Measurements from ENCODE around the gene ARID4A.
A peak's percentile ranks its signal among the peaks of the same experiment; 100 is the strongest.
"Not testable (repeated sequence)": the region's sequence is repeated elsewhere in the genome, so short reads cannot be mapped to it uniquely, and the experiment has no call there.

Gene ARID4A

DNA sequence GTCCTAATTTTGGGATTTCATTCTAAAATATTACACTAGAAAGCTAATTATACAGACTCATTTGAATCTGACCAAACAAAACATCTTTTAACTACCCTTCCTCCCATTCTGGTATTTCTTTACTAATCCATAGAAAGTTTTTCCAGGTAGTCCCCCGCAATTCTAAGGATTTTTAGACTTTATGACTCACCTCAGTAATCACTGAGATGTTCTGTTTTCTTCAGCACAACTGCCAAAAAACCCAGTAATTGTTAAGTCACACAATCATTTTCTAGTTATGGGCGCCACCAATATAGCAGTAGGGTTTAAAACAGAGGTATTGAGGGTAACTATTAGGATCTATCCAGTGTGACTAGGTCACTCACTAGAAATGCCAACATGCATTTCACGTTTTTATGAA is 1.6 kb upstream of the ARID4A start:
- peak; percentile 3 to 54 (median 39) for DNase-seq

DNA sequence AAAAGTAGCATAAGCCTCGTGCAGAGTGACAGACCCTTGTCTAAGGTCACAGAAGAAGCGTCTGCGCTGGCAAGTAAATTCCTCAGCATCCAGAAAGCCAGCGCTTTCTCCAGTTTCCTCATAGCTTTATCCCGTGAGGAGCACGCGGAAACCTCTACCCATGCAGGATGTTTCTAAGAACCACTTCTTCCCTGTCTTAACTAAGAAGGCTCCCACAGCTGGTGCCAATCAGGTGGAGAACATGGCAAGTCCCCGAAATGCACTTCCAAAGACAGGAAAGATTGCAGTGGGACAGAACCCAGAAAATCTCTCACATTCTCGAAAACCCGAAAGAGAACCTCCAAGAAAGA is 968 bp upstream of the ARID4A start:
- peak; percentile 62 to 67 (median 63) for DNase-seq

DNA sequence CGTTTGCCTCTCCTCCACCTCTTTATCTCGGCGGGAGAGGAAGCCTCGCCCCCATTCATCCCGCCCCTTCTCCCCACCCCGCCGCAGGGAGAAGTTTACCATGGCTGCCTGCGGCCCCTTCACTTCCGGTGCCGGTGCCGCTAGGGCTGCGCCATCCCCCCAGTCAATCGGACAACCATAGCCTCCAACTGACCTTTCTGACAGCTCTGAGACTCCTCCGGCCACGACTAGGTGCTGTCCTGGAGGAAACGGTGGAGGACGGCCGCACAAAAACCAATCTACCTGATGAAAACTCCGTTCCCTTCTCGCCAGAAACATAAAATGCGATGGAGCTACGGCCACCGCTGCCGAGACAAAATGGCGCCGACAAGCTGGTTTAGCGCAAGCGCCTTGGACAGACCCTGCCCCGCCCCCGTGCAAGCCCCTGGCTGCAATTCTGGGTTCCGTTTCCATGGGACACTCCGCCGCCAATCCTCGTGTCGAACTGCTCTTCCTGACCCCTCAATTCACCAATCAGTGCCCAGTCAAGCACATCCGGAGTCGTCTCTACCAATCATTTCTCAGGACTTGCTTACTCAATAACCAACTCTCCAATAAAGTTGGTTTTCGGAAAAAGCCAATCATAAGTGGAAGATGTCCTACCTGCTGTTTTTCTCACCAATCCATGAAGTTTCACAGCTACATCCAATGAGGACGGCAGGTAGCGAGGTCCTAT is 436 bp upstream of the ARID4A start:
- peak; percentile 98 to 100 (median 99) for DNase-seq

GRCh38 chr14:58299401-58300330 is 1.3 kb downstream of the ARID4A start:
- DNase-seq, result peak; percentile 29 to 53 (median 48)

DNA sequence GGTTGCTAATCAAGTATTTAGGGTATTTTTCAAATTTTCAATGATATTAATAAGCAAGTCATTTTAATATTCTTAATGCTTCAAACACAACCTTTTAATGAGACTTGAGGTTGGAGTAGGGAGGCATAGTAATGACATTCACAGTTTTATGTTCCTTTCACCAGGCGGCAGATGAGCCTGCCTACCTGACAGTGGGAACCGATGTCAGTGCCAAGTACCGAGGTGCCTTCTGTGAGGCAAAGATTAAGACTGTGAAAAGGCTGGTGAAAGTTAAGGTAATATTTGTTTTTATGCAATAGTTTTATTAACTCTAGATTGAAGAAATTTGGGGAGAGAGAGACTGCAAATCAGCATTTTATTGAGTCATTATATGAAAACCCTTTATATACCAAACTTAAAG is 3.1 kb downstream of the ARID4A start:
- DNase-seq, result no peak

DNA sequence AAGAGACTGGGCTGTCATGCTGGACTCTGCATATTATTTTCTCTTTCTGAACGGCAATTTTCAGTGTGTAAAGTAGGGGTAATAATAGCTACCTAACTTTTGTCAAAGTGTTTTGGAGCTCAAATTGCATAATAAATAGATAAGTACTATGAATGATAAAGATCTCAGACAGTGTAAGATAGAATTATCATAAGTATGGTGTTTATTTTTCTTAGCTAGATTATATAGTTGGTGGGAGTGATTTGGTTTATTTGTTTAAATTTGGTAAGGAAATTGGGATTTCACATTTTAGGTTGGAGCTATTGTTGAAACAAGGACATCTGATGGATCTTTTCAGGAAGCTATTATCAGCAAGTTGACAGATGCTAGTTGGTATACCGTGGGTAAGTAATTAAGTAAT is 7.4 kb downstream of the ARID4A start:
- DNase-seq, result no peak

GRCh38 chr14:58307597-58308316 is 9.4 kb downstream of the ARID4A start:
- no peak for DNase-seq

DNA sequence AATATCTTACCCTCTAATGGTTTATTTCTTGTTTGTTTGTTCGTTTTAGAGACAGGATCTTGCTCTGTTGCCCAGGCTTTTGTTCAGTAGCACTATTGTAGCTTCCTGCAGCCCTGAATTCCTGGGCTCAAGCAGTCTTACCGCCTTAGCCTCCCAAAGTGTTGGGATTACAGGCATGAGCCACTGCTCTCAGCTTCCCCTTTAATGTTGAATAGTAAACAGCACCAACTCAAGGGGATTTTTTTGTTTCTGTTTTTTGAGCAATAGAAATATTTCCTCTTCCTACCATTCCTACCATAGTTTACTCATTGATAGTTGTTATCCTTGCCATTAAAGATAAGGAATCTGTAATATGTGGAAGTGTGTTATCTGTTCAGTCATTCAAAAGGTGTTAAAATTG is 10.7 kb downstream of the ARID4A start:
- DNase-seq, result peak; percentile 61 to 76 (median 69)

GRCh38 chr14:58313699-58314098 is 15.3 kb downstream of the ARID4A start:
- DNase-seq, result no peak

- no peak for DNase-seq
Observed at GRCh38 chr14:58315606-58316005, 17.3 kb downstream of the ARID4A start.

DNA sequence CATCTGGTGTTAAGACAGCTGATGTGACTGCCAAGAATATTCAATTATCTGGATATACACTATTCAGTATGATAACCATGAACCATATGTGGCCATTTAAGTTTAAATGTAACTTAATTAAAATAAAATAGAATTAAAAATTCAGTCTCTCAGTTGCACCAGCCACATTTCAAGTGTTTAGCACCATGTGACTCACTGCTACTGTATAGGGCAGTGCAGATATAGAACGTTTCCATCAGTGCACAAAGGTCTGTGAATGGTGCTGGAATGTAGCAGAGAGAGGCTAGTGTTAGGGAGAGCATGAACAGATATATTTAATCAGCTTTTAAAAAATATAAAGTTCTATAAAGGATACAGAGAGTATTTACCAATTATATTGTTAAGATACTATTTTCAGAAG is 28.7 kb downstream of the ARID4A start:
- no peak for DNase-seq

DNA sequence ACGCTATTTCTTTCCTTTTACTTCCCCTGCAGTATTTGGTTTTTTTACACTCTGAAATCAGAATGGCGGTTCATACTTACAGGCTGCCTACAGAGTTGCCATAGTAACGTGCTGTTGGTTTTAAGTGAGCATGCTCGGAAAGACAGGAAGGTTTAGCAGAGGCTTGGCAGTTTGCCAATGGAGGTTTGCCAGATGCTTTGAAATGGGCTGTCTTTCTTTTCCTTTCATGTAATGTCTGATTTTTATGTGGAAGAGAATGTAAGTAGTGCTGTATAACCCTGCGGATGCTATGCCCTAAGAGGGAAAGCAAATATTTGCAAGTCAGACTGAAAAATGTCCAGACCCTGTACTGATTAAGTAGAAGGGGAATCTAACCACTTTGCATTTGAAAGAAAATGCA is 32.8 kb downstream of the ARID4A start:
- DNase-seq, result peak; percentile 89 to 94 (median 91)

DNA sequence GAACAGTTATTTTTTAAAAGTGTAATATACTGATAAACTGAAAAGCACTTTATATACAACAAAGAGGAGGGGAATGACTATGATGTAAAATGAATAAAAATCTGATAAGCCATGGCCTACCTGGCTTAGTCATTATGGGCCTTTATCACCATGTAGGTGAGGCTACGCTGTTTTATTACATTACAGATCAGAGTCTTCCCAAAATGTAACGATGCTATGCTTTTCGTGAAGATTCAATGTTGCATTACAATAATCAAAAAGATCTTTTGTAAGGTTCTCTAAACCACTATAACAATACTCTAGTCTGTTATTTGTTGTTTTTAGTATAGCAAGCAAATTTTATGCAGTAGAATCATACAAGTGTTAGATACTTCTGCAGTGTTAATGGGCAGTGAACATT is 34.2 kb downstream of the ARID4A start:
- DNase-seq, result no peak

GRCh38 chr14:58339666-58340065 is 41.3 kb downstream of the ARID4A start:
- DNase-seq, result not testable (repeated sequence)

- no peak for DNase-seq
Observed at GRCh38 chr14:58341152-58341748, 42.9 kb downstream of the ARID4A start.

DNA sequence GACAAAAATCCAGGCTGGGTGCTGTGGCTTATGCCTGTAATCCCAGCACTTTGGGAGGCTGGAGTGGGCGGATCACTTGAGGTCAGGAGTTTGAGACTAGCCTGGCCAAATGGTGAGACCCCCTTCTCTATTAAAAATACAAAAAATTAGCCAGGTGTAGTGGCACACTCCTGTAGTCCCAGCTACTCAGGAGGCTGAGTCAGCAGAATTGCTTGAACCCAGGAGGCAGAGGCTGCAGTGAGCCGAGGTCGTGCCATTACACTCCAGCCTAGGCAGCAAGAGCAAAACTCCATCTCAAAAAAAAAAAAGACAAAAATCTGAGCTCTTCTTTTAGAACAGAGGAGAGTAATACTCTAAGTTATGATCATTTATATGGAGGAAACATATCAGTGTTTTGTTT is 45.2 kb downstream of the ARID4A start:
- not testable (repeated sequence) for DNase-seq

DNA sequence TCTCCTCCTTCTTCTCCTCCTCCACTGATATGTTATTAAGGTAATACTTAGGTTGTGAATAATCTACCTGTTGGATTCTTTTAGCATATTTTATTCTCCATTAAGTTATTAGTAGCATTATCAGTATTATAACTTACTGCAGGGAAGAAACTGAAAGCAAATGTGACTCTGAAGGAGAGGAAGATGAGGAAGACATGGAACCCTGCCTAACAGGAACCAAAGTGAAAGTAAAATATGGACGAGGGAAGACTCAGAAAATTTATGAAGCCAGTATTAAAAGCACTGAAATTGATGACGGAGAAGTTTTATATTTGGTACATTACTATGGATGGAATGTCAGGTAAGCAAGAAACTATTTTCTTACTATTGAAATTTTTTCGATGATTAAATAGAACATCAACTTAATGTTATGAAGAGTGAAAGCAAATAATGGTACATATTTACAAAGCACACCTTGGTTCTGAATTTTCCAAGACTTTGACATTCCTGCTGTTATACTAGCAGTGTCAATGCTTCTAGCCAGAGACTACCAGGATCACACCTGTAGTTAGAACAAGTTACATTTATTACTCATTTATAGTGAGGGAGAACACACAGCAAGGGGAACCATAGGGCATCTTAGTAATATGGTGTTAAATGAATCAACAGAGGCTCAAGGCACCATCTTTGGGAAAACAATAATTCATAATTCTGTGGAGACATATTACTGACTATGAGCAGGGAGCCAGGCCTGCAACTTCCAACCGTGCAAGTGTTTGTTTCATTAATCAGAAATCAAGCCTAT is 55.4 kb downstream of the ARID4A start:
- peak; percentile 28 to 55 (median 38) for DNase-seq

- DNase-seq, result peak in 2 of 3 donors; percentile 7 to 20
Observed at GRCh38 chr14:58354808-58355207, 56.5 kb downstream of the ARID4A start.

DNA sequence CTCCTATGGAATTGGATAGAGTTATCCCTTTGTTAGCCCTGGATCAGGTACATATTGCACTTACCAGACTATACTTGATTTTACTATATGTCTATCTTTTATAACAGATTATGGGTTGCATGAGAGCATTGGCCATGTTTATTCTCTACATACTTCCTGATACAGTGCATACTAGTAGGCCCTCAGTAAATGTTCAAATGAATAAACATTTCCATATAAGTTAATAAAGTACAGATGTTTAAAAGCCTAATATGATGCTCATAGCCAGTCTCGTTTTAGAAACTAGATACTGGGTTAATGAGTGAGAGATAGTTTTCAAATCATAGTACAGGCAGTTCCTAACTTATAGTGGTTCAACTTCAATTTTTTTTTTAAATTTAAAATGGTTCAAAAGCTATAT is 57.9 kb downstream of the ARID4A start:
- no peak for DNase-seq

DNA sequence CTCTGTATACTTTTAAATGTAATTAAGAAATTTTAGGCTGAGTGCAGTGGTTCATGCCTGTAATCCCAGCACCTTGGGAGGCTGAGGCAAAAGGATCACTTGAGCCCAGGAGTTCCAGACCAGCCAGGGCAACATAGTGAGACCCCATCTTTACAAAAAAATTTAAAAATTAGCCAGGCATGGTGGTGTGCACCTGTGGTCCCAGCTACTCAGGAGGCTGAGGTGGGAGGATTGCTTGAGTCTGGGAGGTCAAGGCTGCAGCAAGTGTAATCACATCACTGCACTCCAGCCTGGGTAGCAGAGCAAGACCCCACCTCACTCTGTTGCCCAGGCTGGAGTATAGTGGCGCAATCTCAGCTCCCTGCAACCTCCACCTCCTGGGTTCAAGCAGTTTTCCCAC is 63.9 kb downstream of the ARID4A start:
- DNase-seq, result not testable (repeated sequence)

DNA sequence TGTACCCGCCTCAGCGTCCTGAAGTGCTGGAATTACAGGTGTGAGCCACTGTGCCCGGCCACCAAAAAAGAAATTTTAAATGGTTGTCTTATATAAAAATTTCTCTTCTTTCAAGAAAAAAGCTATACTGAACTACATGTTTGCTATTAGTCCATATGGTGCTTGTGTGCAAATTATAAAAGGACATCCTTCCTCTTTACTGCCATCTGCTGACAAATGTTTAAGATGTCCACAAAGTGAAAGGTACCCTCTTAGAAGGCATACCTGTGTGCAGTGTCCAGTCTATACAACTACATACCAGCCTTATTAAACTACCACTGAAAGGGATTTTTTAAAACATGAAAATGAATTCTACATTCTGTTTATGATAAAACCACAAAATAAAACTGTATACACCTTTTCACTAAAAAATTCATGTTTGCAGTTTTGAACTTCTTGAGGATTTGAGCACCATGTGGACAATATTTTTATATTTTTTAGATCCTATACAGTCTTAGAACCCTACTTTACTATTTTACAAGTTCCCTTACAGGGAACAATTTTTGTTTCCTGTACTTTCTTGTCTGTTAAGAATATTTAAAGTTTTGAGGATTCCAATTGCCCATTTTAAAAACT is 64.5 kb downstream of the ARID4A start:
- DNase-seq, result no peak

- peak; percentile 5 to 34 (median 29) for DNase-seq
Observed at GRCh38 chr14:58364316-58364715, 66.0 kb downstream of the ARID4A start.
